Muscle layer of colon (tissue), 2 donors: Measurements from ENCODE around the gene ALOX15B.

Experiments used
- H3K27ac ChIP-seq: one replicate; pipeline ENCODE4 v1.7.0; 2013; ENCODE audit warnings: low read depth, mild to moderate bottlenecking, low read length, moderate library complexity
- H3K27me3 ChIP-seq, 2 donors: one replicate each; pipeline ENCODE4 v1.7.0; 2013; ENCODE audit warnings: low read length in 2 of 2, mild to moderate bottlenecking in 2 of 2; ENCODE audit not compliant: insufficient read depth in 2 of 2, control insufficient read depth in 1 of 2
- H3K36me3 ChIP-seq: one replicate; pipeline ENCODE4 v1.7.0; 2013; ENCODE audit warnings: mild to moderate bottlenecking, low read length; ENCODE audit not compliant: insufficient read depth
- H3K4me1 ChIP-seq: one replicate; pipeline ENCODE4 v1.7.0; 2013; ENCODE audit warnings: mild to moderate bottlenecking, low read length; ENCODE audit not compliant: insufficient read depth
- H3K4me3 ChIP-seq, 2 donors: one replicate each; pipeline ENCODE4 v1.7.0; 2013; ENCODE audit warnings: low read length in 2 of 2, low read depth in 1 of 2, mild to moderate bottlenecking in 1 of 2, moderate library complexity in 1 of 2
- H3K9ac ChIP-seq: one replicate; pipeline ENCODE4 v1.7.0; 2013; ENCODE audit warnings: low read length
- H3K9me3 ChIP-seq: one replicate; pipeline ENCODE4 v1.7.0; 2013; ENCODE audit warnings: mild to moderate bottlenecking, low read length
- donor health status: abdominal sarcoma.
- donor health status: Adenocarcinoma of cecum.

ALOX15B gene

DNA sequence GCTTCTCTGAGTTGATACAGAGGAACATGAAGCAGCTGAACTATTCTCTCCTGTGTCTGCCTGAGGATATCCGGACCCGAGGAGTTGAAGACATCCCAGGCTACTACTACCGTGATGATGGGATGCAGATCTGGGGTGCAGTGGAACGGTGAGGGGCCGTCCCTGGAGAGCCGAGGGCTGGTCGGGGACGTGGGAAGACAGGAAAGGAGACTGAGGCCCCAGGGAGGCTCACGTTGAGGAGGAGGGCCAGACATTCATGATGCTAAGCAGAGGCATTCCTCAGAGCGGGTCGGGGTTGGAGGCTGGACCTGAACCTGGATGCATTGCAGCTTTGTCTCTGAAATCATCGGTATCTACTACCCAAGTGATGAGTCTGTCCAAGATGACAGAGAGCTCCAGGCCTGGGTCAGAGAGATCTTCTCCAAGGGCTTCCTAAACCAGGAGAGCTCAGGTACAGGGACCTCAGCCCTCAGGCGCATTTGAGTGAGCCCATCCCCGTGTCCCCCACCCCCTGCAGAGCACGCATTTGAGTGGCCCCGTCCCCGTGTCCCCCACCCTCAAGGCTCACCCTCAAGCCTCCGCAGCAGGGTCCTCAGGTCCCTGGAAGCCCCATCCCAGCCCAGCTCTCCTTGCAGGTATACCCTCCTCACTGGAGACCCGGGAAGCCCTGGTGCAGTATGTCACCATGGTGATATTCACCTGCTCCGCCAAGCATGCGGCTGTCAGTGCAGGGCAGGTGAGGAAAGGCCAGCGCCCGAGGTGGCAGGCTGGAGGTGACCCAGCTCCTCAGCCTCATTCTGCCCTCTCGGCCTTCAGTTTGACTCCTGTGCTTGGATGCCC lies 8.3 kb downstream of the ALOX15B start:
- no peaks in the 10 kb centered on the region for H3K36me3 ChIP-seq
- no peaks in the 10 kb centered on the region for H3K9me3 ChIP-seq

DNA sequence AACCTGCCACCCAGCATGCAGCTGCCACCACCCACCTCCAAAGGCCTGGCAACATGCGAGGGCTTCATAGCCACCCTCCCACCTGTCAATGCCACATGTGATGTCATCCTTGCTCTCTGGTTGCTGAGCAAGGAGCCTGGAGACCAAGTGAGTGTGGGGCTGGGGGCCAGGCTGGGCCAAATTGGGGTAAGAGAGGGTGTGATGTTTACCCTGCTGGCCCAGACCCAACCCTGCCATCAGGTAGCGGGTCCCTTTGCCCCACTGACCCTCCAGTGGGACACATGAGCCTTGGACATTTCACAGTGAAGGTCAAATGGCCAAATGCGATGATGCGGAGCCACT lies 8.9 kb downstream of the ALOX15B start:
- no peaks in the 10 kb centered on the region for H3K4me1 ChIP-seq
- H3K4me3 ChIP-seq, result no peak overlapping the region
- H3K27ac ChIP-seq, result no peak overlapping the region
- no peaks in the 10 kb centered on the region for H3K9me3 ChIP-seq
- no peaks in the 10 kb centered on the region for H3K36me3 ChIP-seq
- H3K9ac ChIP-seq, result no peak overlapping the region
- peaks cover 0 to 11% of the 10 kb centered on the region in 2 donors for H3K27me3 ChIP-seq

More for the DNA sequence above, 8.3 kb downstream of the ALOX15B start:
- Histone ChIP-seq H3K4me1 (no peaks in the 10 kb centered on the region), H3K4me3 (no peak overlapping the region), H3K27me3 (peaks cover 0 to 11% of the 10 kb centered on the region in 2 donors), H3K27ac (no peak overlapping the region), H3K9ac (no peak overlapping the region)

- Histone ChIP-seq H3K9ac (no peak overlapping the region), H3K27ac (no peak overlapping the region), H3K9me3 (no peaks in the 10 kb centered on the region), H3K27me3 (peaks cover 0 to 11% of the 10 kb centered on the region in 2 donors), H3K4me1 (no peaks in the 10 kb centered on the region), H3K36me3 (no peaks in the 10 kb centered on the region), H3K4me3 (no peak overlapping the region)
These were observed 9.4 kb downstream of the ALOX15B start for GRCh38 chr17:8048236-8048635.

GRCh38 chr17:8048736-8049135 lies 9.9 kb downstream of the ALOX15B start:
- Histone ChIP-seq H3K36me3 (no peaks in the 10 kb centered on the region), H3K4me1 (no peaks in the 10 kb centered on the region), H3K9me3 (no peaks in the 10 kb centered on the region), H3K27me3 (peaks cover 0 to 11% of the 10 kb centered on the region in 2 donors), H3K9ac (no peak overlapping the region), H3K4me3 (no peak overlapping the region), H3K27ac (no peak overlapping the region)

DNA sequence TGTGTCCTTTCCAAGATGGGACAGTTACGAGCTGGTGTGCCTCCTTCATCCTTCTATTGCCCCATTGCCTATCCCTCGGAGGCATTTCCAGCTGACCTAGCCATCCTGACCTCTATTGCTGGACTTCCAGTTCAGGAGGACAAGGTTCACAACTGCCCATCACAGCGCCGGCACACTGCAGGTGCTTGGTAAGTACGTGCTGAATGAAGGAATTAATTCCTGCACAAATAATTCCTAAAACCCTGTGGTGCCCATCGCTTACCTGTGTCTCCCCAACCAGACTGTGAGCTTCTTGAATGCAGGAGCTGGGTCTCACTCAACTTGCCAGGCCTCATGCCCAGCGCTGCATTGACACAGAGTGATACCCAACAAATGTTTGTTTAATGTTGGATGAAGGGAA lies 13.0 kb downstream of the ALOX15B start:
- Histone ChIP-seq H3K27ac (no peak overlapping the region), H3K4me3 (no peak overlapping the region), H3K4me1 (no peaks in the 10 kb centered on the region)

GRCh38 chr17:8052256-8053252 lies 13.7 kb downstream of the ALOX15B start:
- no peaks in the 10 kb centered on the region for H3K9me3 ChIP-seq
- H3K36me3 ChIP-seq, result no peaks in the 10 kb centered on the region
- H3K4me3 ChIP-seq, result no peak overlapping the region
- H3K9ac ChIP-seq, result no peak overlapping the region
- H3K4me1 ChIP-seq, result no peaks in the 10 kb centered on the region
- no peak overlapping the region for H3K27ac ChIP-seq
- peaks cover 0 to 7% of the 10 kb centered on the region in 2 donors for H3K27me3 ChIP-seq

More for the DNA sequence above, 13.0 kb downstream of the ALOX15B start:
- no peak overlapping the region for H3K9ac ChIP-seq
- no peaks in the 10 kb centered on the region for H3K36me3 ChIP-seq
- no peaks in the 10 kb centered on the region for H3K9me3 ChIP-seq
- H3K27me3 ChIP-seq, result peaks cover 0 to 5% of the 10 kb centered on the region in 2 donors

GRCh38 chr17:8053600-8053999 lies 14.7 kb downstream of the ALOX15B start:
- H3K4me3 ChIP-seq, result no peak overlapping the region

GRCh38 chr17:8055851-8056231 lies 17.0 kb downstream of the ALOX15B start:
- Histone ChIP-seq H3K4me3 (no peak overlapping the region), H3K4me1 (no peaks in the 10 kb centered on the region), H3K9me3 (no peaks in the 10 kb centered on the region), H3K9ac (no peak overlapping the region), H3K36me3 (no peaks in the 10 kb centered on the region), H3K27me3 (peaks cover 18 to 33% of the 10 kb centered on the region in 2 donors), H3K27ac (no peak overlapping the region)

More at GRCh38 chr17:8053600-8053999, 14.7 kb downstream of the ALOX15B start:
- Histone ChIP-seq H3K9ac (no peak overlapping the region), H3K27me3 (peaks cover 0 to 14% of the 10 kb centered on the region in 2 donors), H3K9me3 (no peaks in the 10 kb centered on the region), H3K4me1 (no peaks in the 10 kb centered on the region), H3K27ac (no peak overlapping the region), H3K36me3 (no peaks in the 10 kb centered on the region)

DNA sequence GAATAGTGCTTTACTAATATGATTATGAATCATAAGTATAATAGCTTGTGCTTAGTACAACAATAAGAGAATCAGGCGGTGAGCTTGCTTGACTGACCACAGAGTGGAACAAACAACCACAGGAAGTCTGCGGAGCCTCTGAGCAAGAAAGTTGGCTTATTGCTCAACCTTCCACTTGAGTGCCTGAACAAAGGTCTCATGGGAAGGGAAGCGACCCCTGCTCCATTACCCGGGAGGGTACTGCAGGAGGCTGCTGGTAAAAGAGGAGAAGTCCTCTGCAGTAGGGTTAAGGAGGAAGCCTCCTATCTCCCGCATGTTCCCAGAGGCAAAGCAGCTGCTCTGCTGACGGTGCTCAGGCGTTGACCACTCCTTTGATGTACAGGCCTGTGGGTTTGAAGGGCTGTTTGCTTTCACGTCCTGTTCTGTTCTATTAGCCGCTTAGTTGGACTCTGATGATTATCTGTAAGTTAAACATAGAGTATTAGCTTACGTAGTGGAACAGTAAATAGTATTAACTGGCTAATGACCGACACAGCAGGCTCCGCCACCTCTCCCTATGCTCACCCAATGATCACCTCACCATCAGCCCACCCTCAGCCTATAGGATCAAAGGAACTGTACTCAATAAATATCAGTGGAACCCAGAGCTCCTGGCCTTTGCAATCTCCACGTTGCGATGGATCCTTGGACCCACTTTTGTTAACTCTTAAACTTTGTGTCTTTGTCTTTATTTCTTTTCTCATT lies 17.5 kb downstream of the ALOX15B start:
- Histone ChIP-seq H3K9me3 (no peaks in the 10 kb centered on the region), H3K9ac (no peak overlapping the region), H3K4me3 (no peak overlapping the region), H3K27ac (no peak overlapping the region), H3K36me3 (no peaks in the 10 kb centered on the region), H3K4me1 (no peaks in the 10 kb centered on the region), H3K27me3 (peaks cover 24 to 39% of the 10 kb centered on the region in 2 donors)

- Histone ChIP-seq H3K9ac (no peak overlapping the region), H3K27ac (no peak overlapping the region), H3K4me1 (no peaks in the 10 kb centered on the region), H3K27me3 (peaks cover 28 to 46% of the 10 kb centered on the region in 2 donors), H3K36me3 (no peaks in the 10 kb centered on the region), H3K4me3 (no peak overlapping the region), H3K9me3 (no peaks in the 10 kb centered on the region)
These were observed 18.2 kb downstream of the ALOX15B start for GRCh38 chr17:8056976-8057625.
